Prostate gland (tissue), 2 donors: ENCODE data around the gene COL15A1.

ENCODE experiments used
- POLR2AphosphoS5 ChIP-seq: sonication (generic); formaldehyde crosslinking; IDR thresholded peaks from one replicate; pipeline ENCODE4 v1.6.1; 2017; ENCODE audit warnings: antibody characterized with exemption
- TF ChIP-seq, protein P1 (sequence below), 4 experiments: fragments of 200-600 bp in 2 of 4; fragments of 450-650 bp in 2 of 4; sonication (generic) in 2 of 4; IDR thresholded peaks; 1 replicate in 3 of 4; 2 replicates in 1 of 4; pipeline ENCODE4 v1.5.1; 2016 to 2019; ENCODE audit warnings: antibody characterized with exemption in 4 of 4, mild to moderate bottlenecking in 2 of 4, moderate library complexity in 2 of 4

DNA sequence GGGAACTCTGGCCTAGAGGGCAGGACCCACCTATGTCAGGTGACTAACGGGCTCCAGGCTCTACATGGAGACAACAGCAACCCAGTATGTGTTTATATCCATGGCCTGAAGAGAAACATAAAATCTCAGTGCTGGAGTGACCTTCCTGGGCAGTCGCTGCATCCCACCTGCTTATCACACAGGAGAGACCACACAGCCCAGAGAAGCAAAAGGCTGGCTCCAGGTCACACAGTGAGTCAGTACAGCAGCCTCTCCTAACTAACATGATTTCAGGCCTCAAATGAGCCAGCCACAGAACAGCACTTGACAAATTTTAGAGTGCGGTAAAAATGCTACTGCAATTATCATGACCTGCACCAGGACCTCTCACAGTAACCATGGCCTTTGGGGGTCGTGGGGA is 107.2 kb downstream of the COL15A1 start:
- TF ChIP-seq, protein P1, sequence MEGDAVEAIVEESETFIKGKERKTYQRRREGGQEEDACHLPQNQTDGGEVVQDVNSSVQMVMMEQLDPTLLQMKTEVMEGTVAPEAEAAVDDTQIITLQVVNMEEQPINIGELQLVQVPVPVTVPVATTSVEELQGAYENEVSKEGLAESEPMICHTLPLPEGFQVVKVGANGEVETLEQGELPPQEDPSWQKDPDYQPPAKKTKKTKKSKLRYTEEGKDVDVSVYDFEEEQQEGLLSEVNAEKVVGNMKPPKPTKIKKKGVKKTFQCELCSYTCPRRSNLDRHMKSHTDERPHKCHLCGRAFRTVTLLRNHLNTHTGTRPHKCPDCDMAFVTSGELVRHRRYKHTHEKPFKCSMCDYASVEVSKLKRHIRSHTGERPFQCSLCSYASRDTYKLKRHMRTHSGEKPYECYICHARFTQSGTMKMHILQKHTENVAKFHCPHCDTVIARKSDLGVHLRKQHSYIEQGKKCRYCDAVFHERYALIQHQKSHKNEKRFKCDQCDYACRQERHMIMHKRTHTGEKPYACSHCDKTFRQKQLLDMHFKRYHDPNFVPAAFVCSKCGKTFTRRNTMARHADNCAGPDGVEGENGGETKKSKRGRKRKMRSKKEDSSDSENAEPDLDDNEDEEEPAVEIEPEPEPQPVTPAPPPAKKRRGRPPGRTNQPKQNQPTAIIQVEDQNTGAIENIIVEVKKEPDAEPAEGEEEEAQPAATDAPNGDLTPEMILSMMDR (IDR thresholded peaks at IDR 0.05): no peak
- TF ChIP-seq POLR2AphosphoS5: no peak
